ENCODE data around the gene ADGRL4.

- TF ChIP-seq TAF1 (IDR thresholded peaks at IDR 0.05; ENCODE audit: borderline replicate concordance, low read depth, low read length) (no peak), POLR2AphosphoS5 (IDR thresholded peaks at IDR 0.05; ENCODE audit: low read depth, low read length) (no peak), POLR2A (IDR thresholded peaks at IDR 0.05; ENCODE audit: low read depth, low read length) (no peak)
These were observed 103.9 kb downstream of the ADGRL4 start for GRCh38 chr1:78902641-78903040.
